ENCODE results near the gene NFS1. TPM values are rescaled to one million over a fixed set of nuclear protein-coding genes. Genes with fewer than 3 reads are reported as not detected.
"Not testable (repeated sequence)": the region's sequence is repeated elsewhere in the genome, so short reads cannot be mapped to it uniquely, and the experiment has no call there.

Gene NFS1
- total RNA-seq, 2 donors from 2014 or later, result 41.2 to 56.7 TPM

- TF ChIP-seq POLR2A (IDR thresholded peaks at IDR 0.05) (no peak), CTCF (IDR thresholded peaks at IDR 0.05) (no peak), POLR2AphosphoS5 (IDR thresholded peaks at IDR 0.05) (no peak)
- Histone ChIP-seq H3K4me3 (no peak overlapping the region), H3K36me3 (peaks cover 8 to 14% of the 10 kb centered on the region in 2 donors), H3K9me3 (no peaks in the 10 kb centered on the region), H3K27ac (no peak overlapping the region), H3K27me3 (replicated peaks; ENCODE audit: insufficient read depth) (no peaks in the 10 kb centered on the region), H3K4me1 (replicated peaks) (peaks cover 3% of the 10 kb centered on the region)
- 78% methylated on average over 2 of the region's 2 CpGs for WGBS
- no peak for DNase-seq (ENCODE audit: low spot score)
- intact Hi-C loops (cut with DNase I), result no loop called here
Measured at GRCh38 chr20:35729836-35730582, 30.9 kb upstream of the NFS1 start.

GRCh38 chr20:35729283-35729807 lies 30.2 kb upstream of the NFS1 start:
- no peaks in the 10 kb centered on the region for H3K27me3 ChIP-seq (replicated peaks; ENCODE audit: insufficient read depth)
- H3K4me1 ChIP-seq (replicated peaks), result peaks cover 3% of the 10 kb centered on the region
- H3K27ac ChIP-seq, result no peak overlapping the region
- H3K9me3 ChIP-seq, result no peaks in the 10 kb centered on the region
- DNase-seq (ENCODE audit: low spot score), result no peak
- H3K4me3 ChIP-seq, result no peak overlapping the region
- TF ChIP-seq POLR2A (IDR thresholded peaks at IDR 0.05) (no peak), POLR2AphosphoS5 (IDR thresholded peaks at IDR 0.05) (no peak), CTCF (IDR thresholded peaks at IDR 0.05) (no peak)
- intact Hi-C loops (cut with DNase I), result no loop called here
- peaks cover 12 to 19% of the 10 kb centered on the region in 2 donors for H3K36me3 ChIP-seq
- WGBS, result 73% methylated on average over 7 of the region's 7 CpGs

- Histone ChIP-seq H3K4me1 (replicated peaks) (no peaks in the 10 kb centered on the region), H3K9me3 (no peaks in the 10 kb centered on the region), H3K36me3 (peaks cover 21 to 34% of the 10 kb centered on the region in 2 donors), H3K4me3 (no peak overlapping the region), H3K27ac (no peak overlapping the region), H3K27me3 (replicated peaks; ENCODE audit: insufficient read depth) (no peaks in the 10 kb centered on the region)
- 92% methylated on average over 20 of the region's 20 CpGs for WGBS
- TF ChIP-seq CTCF (IDR thresholded peaks at IDR 0.05), result no peak
- no peak for TF ChIP-seq POLR2A (IDR thresholded peaks at IDR 0.05)
- TF ChIP-seq POLR2AphosphoS5 (IDR thresholded peaks at IDR 0.05), result no peak
- intact Hi-C loops (cut with DNase I), result no loop called here
- no peak for DNase-seq (ENCODE audit: low spot score)
Measured at GRCh38 chr20:35726842-35727711, 27.9 kb upstream of the NFS1 start.

GRCh38 chr20:35724321-35725230 lies 25.4 kb upstream of the NFS1 start:
- DNase-seq (ENCODE audit: low spot score), result no peak
- Histone ChIP-seq H3K4me1 (replicated peaks) (no peaks in the 10 kb centered on the region), H3K36me3 (peaks cover 28 to 55% of the 10 kb centered on the region in 2 donors), H3K27ac (no peak overlapping the region), H3K4me3 (no peak overlapping the region), H3K27me3 (replicated peaks; ENCODE audit: insufficient read depth) (no peaks in the 10 kb centered on the region), H3K9me3 (no peaks in the 10 kb centered on the region)
- no peak for TF ChIP-seq POLR2A (IDR thresholded peaks at IDR 0.05)
- TF ChIP-seq CTCF (IDR thresholded peaks at IDR 0.05), result no peak
- TF ChIP-seq POLR2AphosphoS5 (IDR thresholded peaks at IDR 0.05), result no peak
- WGBS, result 70% methylated on average over 13 of the region's 13 CpGs
- intact Hi-C loops (cut with DNase I), result no loop called here

- 92% methylated on average over 12 of the region's 12 CpGs for WGBS
- H3K36me3 ChIP-seq, result peaks cover 25 to 55% of the 10 kb centered on the region in 2 donors
- intact Hi-C loops (cut with DNase I), result not testable (repeated sequence)
Measured at GRCh38 chr20:35723652-35724320, 24.6 kb upstream of the NFS1 start.

GRCh38 chr20:35723275-35723639 lies 24.1 kb upstream of the NFS1 start:
- H3K4me1 ChIP-seq (replicated peaks); H3K4me3 ChIP-seq; H3K27me3 ChIP-seq (replicated peaks; ENCODE audit: insufficient read depth); H3K9me3 ChIP-seq; H3K27ac ChIP-seq; intact Hi-C loops (cut with DNase I); DNase-seq (ENCODE audit: low spot score): not testable (repeated sequence)
- 89% methylated on average over 4 of the region's 4 CpGs for WGBS
- H3K36me3 ChIP-seq, result peaks cover 22 to 55% of the 10 kb centered on the region in 2 donors

More at GRCh38 chr20:35723652-35724320, 24.6 kb upstream of the NFS1 start:
- H3K4me1 ChIP-seq (replicated peaks); H3K9me3 ChIP-seq; H3K4me3 ChIP-seq; H3K27ac ChIP-seq; DNase-seq (ENCODE audit: low spot score); H3K27me3 ChIP-seq (replicated peaks; ENCODE audit: insufficient read depth): not testable (repeated sequence)

Measured in prostate gland (tissue), 2 donors.